HCT116 (cell line): Measurements from ENCODE around the gene CFAP61. TPM values are rescaled to one million over a fixed set of nuclear protein-coding genes. Genes with fewer than 3 reads are reported as not detected.

Experiments
- ATAC-seq: fragments of 200-7000 bp; cut with Tn5 transposase; 2 replicates; pipeline ENCODE4 v1.9.1; 2020; ENCODE audit warnings: mild to moderate bottlenecking, moderate library complexity
- BruUV-seq: library from RNA; stranded (reverse); fragments of 400-500 nt; replicated peaks from 2 replicates; lab custom pipeline; 2021; lab: Mats Ljungman, UMichigan
- CTCF ChIA-PET: fragments of 300-600 bp; sonication (Branson Sonifier 250); formaldehyde crosslinking; loops from one replicate; lab custom pipeline; 2021; ENCODE audit warnings: antibody characterized with exemption; lab: Charles Lee
- POLR2A ChIA-PET: fragments of 300-600, 350-600 bp; sonication (Branson Sonifier 250); formaldehyde crosslinking; loops from one replicate; lab custom pipeline; 2021; ENCODE audit warnings: antibody characterized with exemption; lab: Charles Lee
- RAD21 ChIA-PET, 2 experiments: fragments of 300-600 bp; sonication (Branson Sonifier 250); formaldehyde crosslinking; loops; one replicate each; lab custom pipeline; 2023; ENCODE audit warnings: low total read pairs in 2 of 2; ENCODE audit not compliant: uncharacterized antibody in 2 of 2, unreplicated experiment in 2 of 2, low non-redundant PET in 1 of 2; lab: Charles Lee
- DNase-seq: peaks from one replicate; pipeline ENCODE4 v3.0.0-alpha.2; 2010; ENCODE audit warnings: low read depth, low spot score
- H2AFZ ChIP-seq: fragments of 200-600 bp; shearing (Covaris generic), sonication (generic); 2 replicates; pipeline ENCODE4 v1.6.1; 2017; ENCODE audit warnings: low read depth, mixed run types, mixed read lengths, antibody characterized with exemption, low read length; ENCODE audit not compliant: poor library complexity, severe bottlenecking
- H3K27ac ChIP-seq: 2 replicates; pipeline ENCODE4 v1.5.1; 2012; ENCODE audit warnings: low read depth, low read length
- H3K27me3 ChIP-seq: fragments of 200-600 bp; sonication (generic); 2 replicates; pipeline ENCODE4 v1.6.1; 2016; ENCODE audit warnings: mixed run types, low read length, mixed read lengths; ENCODE audit not compliant: insufficient read depth
- H3K36me3 ChIP-seq, 2 experiments: fragments of 200-500 bp in 1 of 2; fragments of 200-600 bp in 1 of 2; sonication (Bioruptor generic) in 1 of 2; sonication (generic) in 1 of 2; 2 replicates each; pipeline versions ENCODE4 v1.5.1 to v1.6.1; 2014 to 2016; ENCODE audit warnings: low read length in 2 of 2, inconsistent platforms in 1 of 2, mixed read lengths in 1 of 2, mixed run types in 1 of 2; ENCODE audit not compliant: insufficient read depth in 2 of 2, control insufficient read depth in 1 of 2
- H3K4me1 ChIP-seq, 2 experiments: fragments of 200-600 bp in 1 of 2; sonication (generic) in 1 of 2; 2 replicates each; pipeline versions ENCODE4 v1.5.1 to v1.6.1; 2012 to 2017; ENCODE audit warnings: low read length in 2 of 2, inconsistent platforms in 1 of 2, mild to moderate bottlenecking in 1 of 2, mixed read lengths in 1 of 2, mixed run types in 1 of 2, moderate library complexity in 1 of 2; ENCODE audit not compliant: insufficient read depth in 2 of 2, control insufficient read depth in 1 of 2
- H3K4me2 ChIP-seq: fragments of 200-600 bp; sonication (generic); 2 replicates; pipeline ENCODE4 v1.6.1; 2017; ENCODE audit warnings: mixed run types, low read length, mixed read lengths
- H3K4me3 ChIP-seq, 2 experiments: fragments of 200-600 bp in 1 of 2; sonication (generic) in 1 of 2; replicated peaks in 1 of 2; 2 replicates each; pipeline ENCODE4 v1.5.1; 2011 to 2016; ENCODE audit warnings: low read length in 2 of 2, control low read depth in 1 of 2, low read depth in 1 of 2, mild to moderate bottlenecking in 1 of 2, mixed read lengths in 1 of 2, mixed run types in 1 of 2
- H3K79me2 ChIP-seq: fragments of 200-600 bp; sonication (generic); 2 replicates; pipeline ENCODE4 v1.6.1; 2017; ENCODE audit warnings: mild to moderate bottlenecking, mixed run types, low read length, moderate library complexity, mixed read lengths; ENCODE audit not compliant: insufficient read depth
- H3K9ac ChIP-seq: fragments of 200-600 bp; sonication (generic); 2 replicates; pipeline ENCODE4 v1.6.1; 2016; ENCODE audit warnings: low read length, mixed read lengths
- H3K9me2 ChIP-seq: fragments of 200-600 bp; sonication (generic), shearing (Covaris generic); 2 replicates; pipeline ENCODE4 v1.6.1; 2017; ENCODE audit warnings: mixed run types, mild to moderate bottlenecking, moderate library complexity; ENCODE audit not compliant: insufficient read depth
- H3K9me3 ChIP-seq, 2 experiments: fragments of 200-500 bp in 1 of 2; fragments of 200-600 bp in 1 of 2; sonication (Bioruptor generic) in 1 of 2; sonication (generic) in 1 of 2; 2 replicates each; pipeline ENCODE4 v1.6.1; 2014 to 2017; ENCODE audit warnings: low read length in 2 of 2, mixed read lengths in 2 of 2, inconsistent platforms in 1 of 2, low read depth in 1 of 2, mild to moderate bottlenecking in 1 of 2, mixed run types in 1 of 2, moderate library complexity in 1 of 2; ENCODE audit not compliant: control insufficient read depth in 1 of 2, insufficient read depth in 1 of 2
- H4K20me1 ChIP-seq: fragments of 200-600 bp; sonication (generic), shearing (Covaris generic); 2 replicates; pipeline ENCODE4 v1.6.1; 2017; ENCODE audit warnings: mixed run types, mild to moderate bottlenecking, moderate library complexity; ENCODE audit not compliant: insufficient read depth
- CEBPB ChIP-seq: IDR thresholded peaks from 2 replicates; pipeline ENCODE4 v1.6.1; 2012; ENCODE audit warnings: low read depth
- CTCF ChIP-seq, 3 experiments: fragments of 200-600 bp in 1 of 3; sonication (generic) in 1 of 3; IDR thresholded peaks in 2 of 3; conservative IDR thresholded peaks in 1 of 3; 2 replicates each; pipeline ENCODE4 v1.5.1; 2012 to 2017; ENCODE audit warnings: low read depth in 2 of 3, low read length in 2 of 3, antibody characterized with exemption in 1 of 3, borderline replicate concordance in 1 of 3, control low read depth in 1 of 3, mild to moderate bottlenecking in 1 of 3, mixed read lengths in 1 of 3, mixed run types in 1 of 3, moderate library complexity in 1 of 3; ENCODE audit not compliant: insufficient read depth in 1 of 3
- EGR1 ChIP-seq: IDR thresholded peaks from 2 replicates; pipeline ENCODE4 v1.6.1; 2012; ENCODE audit warnings: low read depth
- ELF1 ChIP-seq: IDR thresholded peaks from 2 replicates; pipeline ENCODE4 v1.6.1; 2012; ENCODE audit warnings: low read depth, borderline replicate concordance
- EZH2 ChIP-seq: fragments of 200-600 bp; sonication (generic); IDR thresholded peaks from 2 replicates; pipeline ENCODE4 v1.6.1; 2017; ENCODE audit warnings: antibody characterized with exemption, mixed run types
- EZH2phosphoT487 ChIP-seq: fragments of 200-600 bp; IDR thresholded peaks from 2 replicates; pipeline ENCODE4 v1.6.1; 2018; ENCODE audit warnings: antibody characterized with exemption, borderline replicate concordance
- FOSL1 ChIP-seq: IDR thresholded peaks from 2 replicates; pipeline ENCODE4 v1.6.1; 2012; ENCODE audit warnings: low read depth
- POLR2A ChIP-seq: IDR thresholded peaks from 2 replicates; pipeline ENCODE4 v1.7.0; 2011; ENCODE audit warnings: borderline replicate concordance; ENCODE audit not compliant: insufficient read depth, insufficient read length; ENCODE audit errors: extremely low read depth
- POLR2AphosphoS5 ChIP-seq: IDR thresholded peaks from 2 replicates; pipeline ENCODE4 v1.6.1; 2011; ENCODE audit warnings: mild to moderate bottlenecking, low read depth, low read length, moderate library complexity
- RAD21 ChIP-seq: IDR thresholded peaks from 2 replicates; pipeline ENCODE4 v1.6.1; 2012; ENCODE audit warnings: low read depth, mild to moderate bottlenecking
- SIN3A ChIP-seq: IDR thresholded peaks from 2 replicates; pipeline ENCODE4 v1.6.1; 2012; ENCODE audit warnings: low read depth
- SP1 ChIP-seq: IDR thresholded peaks from 2 replicates; pipeline ENCODE4 v1.6.1; 2012; ENCODE audit warnings: low read depth
- SRF ChIP-seq: IDR thresholded peaks from 2 replicates; pipeline ENCODE4 v1.6.1; 2012; ENCODE audit warnings: low read depth
- TCF7L2 ChIP-seq: IDR thresholded peaks from 2 replicates; pipeline ENCODE4 v1.7.0; 2011; ENCODE audit warnings: borderline replicate concordance, inconsistent platforms; ENCODE audit not compliant: insufficient read depth, insufficient read length; ENCODE audit errors: extremely low read depth
- YY1 ChIP-seq: IDR thresholded peaks from 2 replicates; pipeline ENCODE4 v1.6.1; 2011; ENCODE audit warnings: low read length, low read depth, moderate library complexity, mild to moderate bottlenecking; ENCODE audit not compliant: insufficient replicate concordance; ENCODE audit errors: extremely low read depth
- ZFX ChIP-seq: fragments of 450-650 bp; IDR thresholded peaks from 2 replicates; pipeline ENCODE4 v1.6.1; 2017
- ZNF274 ChIP-seq: fragments of 200-500 bp; sonication (Bioruptor generic); IDR thresholded peaks from 2 replicates; pipeline ENCODE4 v1.6.1; 2014; ENCODE audit warnings: mild to moderate bottlenecking, low read depth, low read length, inconsistent platforms
- intact Hi-C: fragments of 100-400 bp; cut with micrococcal nuclease; formaldehyde crosslinking; loops from 2 replicates; pipeline ENCODE4 v1.10.0; 2022
- total RNA-seq: library from RNA; stranded (reverse); gene quantifications from one replicate; pipeline ENCODE4 v1.2.1, GENCODE V29; 2021; ENCODE audit not compliant: unreplicated experiment
- TF ChIP-seq, protein P1 (sequence below): IDR thresholded peaks from 2 replicates; pipeline ENCODE4 v1.6.1; 2012
- TF ChIP-seq, protein P2 (sequence below): IDR thresholded peaks from 2 replicates; pipeline ENCODE4 v1.6.1; 2011; ENCODE audit warnings: mild to moderate bottlenecking, low read length, moderate library complexity; ENCODE audit not compliant: insufficient replicate concordance; ENCODE audit errors: extremely low read depth
- TF ChIP-seq, protein P3 (sequence below): IDR thresholded peaks from 2 replicates; pipeline ENCODE4 v1.6.1; 2012

Gene CFAP61
- total RNA-seq, 1 experiment from 2014 or later, result 1.7 TPM

DNA sequence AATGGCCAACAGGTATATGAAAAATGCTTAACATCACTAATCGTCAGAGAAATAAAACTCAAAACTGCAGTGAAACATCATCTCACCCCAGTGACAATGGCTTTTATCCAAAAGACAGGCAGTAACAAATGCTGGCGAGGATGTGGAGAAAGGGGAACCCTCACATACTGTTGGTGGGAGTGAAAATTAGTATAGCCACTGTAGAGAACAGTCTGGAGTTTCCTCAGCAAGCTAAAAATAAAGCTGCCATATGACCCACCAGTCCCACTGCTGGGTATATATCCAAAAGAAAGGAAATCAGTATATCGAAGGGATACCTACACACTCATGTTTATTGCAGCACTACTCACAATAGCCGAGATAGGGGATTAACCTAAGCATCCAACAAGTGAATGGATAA is 292.1 kb downstream of the CFAP61 start:
- H3K4me3 ChIP-seq, result no peak overlapping the region
- RAD21 ChIA-PET, result no interaction called here
- intact Hi-C loops, result no loop called here
- H3K9ac ChIP-seq, result no peak overlapping the region
- no peaks in the 10 kb centered on the region for H3K79me2 ChIP-seq
- no peak for TF ChIP-seq POLR2A
- TF ChIP-seq FOSL1, result no peak
- TF ChIP-seq TCF7L2, result no peak
- no peak for TF ChIP-seq YY1
- no peak for TF ChIP-seq CTCF (IDR thresholded peaks at IDR 0.05 in 2 of 3, conservative IDR thresholded peaks at IDR 0.05 in 1 of 3; ENCODE audit: borderline replicate concordance in 1 of 3, insufficient read depth in 1 of 3, low read depth in 2 of 3, low read length in 2 of 3)
- no peak for TF ChIP-seq SRF
- no peak for TF ChIP-seq CEBPB
- TF ChIP-seq ELF1, result no peak
- no peak for TF ChIP-seq SP1
- TF ChIP-seq, protein P1, sequence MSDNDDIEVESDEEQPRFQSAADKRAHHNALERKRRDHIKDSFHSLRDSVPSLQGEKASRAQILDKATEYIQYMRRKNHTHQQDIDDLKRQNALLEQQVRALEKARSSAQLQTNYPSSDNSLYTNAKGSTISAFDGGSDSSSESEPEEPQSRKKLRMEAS, result no peak
- no peak for TF ChIP-seq ZFX
- TF ChIP-seq RAD21, result no peak
- no peak for TF ChIP-seq SIN3A
- TF ChIP-seq EGR1, result no peak
- TF ChIP-seq EZH2, result no peak
- no peak for TF ChIP-seq ZNF274
- TF ChIP-seq POLR2AphosphoS5, result no peak
- TF ChIP-seq EZH2phosphoT487, result no peak
- TF ChIP-seq, protein P2, sequence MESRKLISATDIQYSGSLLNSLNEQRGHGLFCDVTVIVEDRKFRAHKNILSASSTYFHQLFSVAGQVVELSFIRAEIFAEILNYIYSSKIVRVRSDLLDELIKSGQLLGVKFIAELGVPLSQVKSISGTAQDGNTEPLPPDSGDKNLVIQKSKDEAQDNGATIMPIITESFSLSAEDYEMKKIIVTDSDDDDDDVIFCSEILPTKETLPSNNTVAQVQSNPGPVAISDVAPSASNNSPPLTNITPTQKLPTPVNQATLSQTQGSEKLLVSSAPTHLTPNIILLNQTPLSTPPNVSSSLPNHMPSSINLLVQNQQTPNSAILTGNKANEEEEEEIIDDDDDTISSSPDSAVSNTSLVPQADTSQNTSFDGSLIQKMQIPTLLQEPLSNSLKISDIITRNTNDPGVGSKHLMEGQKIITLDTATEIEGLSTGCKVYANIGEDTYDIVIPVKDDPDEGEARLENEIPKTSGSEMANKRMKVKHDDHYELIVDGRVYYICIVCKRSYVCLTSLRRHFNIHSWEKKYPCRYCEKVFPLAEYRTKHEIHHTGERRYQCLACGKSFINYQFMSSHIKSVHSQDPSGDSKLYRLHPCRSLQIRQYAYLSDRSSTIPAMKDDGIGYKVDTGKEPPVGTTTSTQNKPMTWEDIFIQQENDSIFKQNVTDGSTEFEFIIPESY, result no peak
- TF ChIP-seq, protein P3, sequence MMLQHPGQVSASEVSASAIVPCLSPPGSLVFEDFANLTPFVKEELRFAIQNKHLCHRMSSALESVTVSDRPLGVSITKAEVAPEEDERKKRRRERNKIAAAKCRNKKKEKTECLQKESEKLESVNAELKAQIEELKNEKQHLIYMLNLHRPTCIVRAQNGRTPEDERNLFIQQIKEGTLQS, result no peak
- H3K9me3 ChIP-seq, result no peaks in the 10 kb centered on the region
- no peak overlapping the region for H3K27ac ChIP-seq
- DNase-seq (no peak), ATAC-seq (no peak)
- H4K20me1 ChIP-seq, result no peaks in the 10 kb centered on the region
- POLR2A ChIA-PET, result no interaction called here
- H3K4me1 ChIP-seq, result no peaks in the 10 kb centered on the region
- CTCF ChIA-PET, result no interaction called here
- peaks cover 4% of the 10 kb centered on the region; the same call in 1 of the 2 replicates for H3K27me3 ChIP-seq
- BruUV-seq, result no TSS peak
- no peaks in the 10 kb centered on the region for H3K9me2 ChIP-seq
- H2AFZ ChIP-seq, result no peak overlapping the region
- no peak overlapping the region for H3K4me2 ChIP-seq
- no peaks in the 10 kb centered on the region for H3K36me3 ChIP-seq
